Endothelial cell of umbilical vein (primary cell): ENCODE measurements around the gene EIF4E3.

ENCODE experiments used
- EZH2 ChIP-seq: IDR thresholded peaks from 2 replicates; pipeline ENCODE4 v1.6.1; 2012; ENCODE audit warnings: borderline replicate concordance, low read depth, mild to moderate bottlenecking, moderate library complexity, low read length, inconsistent platforms; ENCODE audit not compliant: severe bottlenecking
- FOS ChIP-seq: IDR thresholded peaks from 2 replicates; pipeline ENCODE4 v1.6.1; 2011; ENCODE audit warnings: mild to moderate bottlenecking, low read length, moderate library complexity, borderline replicate concordance; ENCODE audit not compliant: insufficient read depth
- GATA2 ChIP-seq: IDR thresholded peaks from 2 replicates; pipeline ENCODE4 v1.7.0; 2011; ENCODE audit warnings: low read depth, mild to moderate bottlenecking, moderate library complexity, mixed read lengths, low read length; ENCODE audit not compliant: insufficient read length, insufficient read depth
- JUN ChIP-seq: IDR thresholded peaks from 2 replicates; pipeline ENCODE4 v1.6.1; 2011; ENCODE audit warnings: borderline replicate concordance, low read depth; ENCODE audit not compliant: insufficient read length, insufficient read depth
- MYC ChIP-seq: IDR thresholded peaks from one replicate; pipeline ENCODE4 v1.6.1; 2011; ENCODE audit warnings: mild to moderate bottlenecking, low read depth, low read length
- POLR2A ChIP-seq: IDR thresholded peaks from 2 replicates; pipeline ENCODE4 v1.6.1; 2012; ENCODE audit warnings: low read depth, mild to moderate bottlenecking, control low read depth, low read length
- POLR2AphosphoS5 ChIP-seq: IDR thresholded peaks from 2 replicates; pipeline ENCODE4 v1.6.1; 2012; ENCODE audit warnings: low read depth, mild to moderate bottlenecking, control low read depth, low read length, moderate library complexity; ENCODE audit not compliant: insufficient read depth
- TF ChIP-seq, protein P1 (sequence below): IDR thresholded peaks from 2 replicates; pipeline ENCODE4 v1.6.1; 2011; ENCODE audit not compliant: insufficient read depth, insufficient read length
- TF ChIP-seq, protein P2 (sequence below), 2 donors: IDR thresholded peaks; 1 replicate in 1 of 2; 2 replicates in 1 of 2; pipeline ENCODE4 v1.5.1; 2011; ENCODE audit warnings: low read length in 2 of 2, mild to moderate bottlenecking in 2 of 2, moderate library complexity in 2 of 2, control low read depth in 1 of 2, inconsistent platforms in 1 of 2, low read depth in 1 of 2; ENCODE audit not compliant: insufficient read depth in 1 of 2; ENCODE audit errors: extremely low read depth in 1 of 2

DNA sequence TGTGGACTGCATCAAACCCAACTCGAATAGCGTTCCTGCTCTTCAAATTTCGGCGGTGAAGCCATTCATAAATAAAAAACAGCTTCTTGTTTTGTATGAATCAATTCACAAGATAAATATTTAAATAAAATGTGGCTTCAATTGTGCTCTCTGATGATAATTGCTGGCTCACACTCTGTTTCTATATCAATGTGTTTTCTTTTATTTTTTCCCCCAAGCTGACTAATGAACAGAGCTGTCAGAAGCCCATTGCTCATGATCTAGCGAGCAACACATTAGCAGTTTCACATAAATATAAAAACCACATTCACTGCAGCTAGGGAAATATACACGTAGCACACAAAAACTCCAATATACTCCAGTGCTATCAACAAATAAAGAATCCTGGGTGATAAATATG lies 96.7 kb downstream of the EIF4E3 start:
- TF ChIP-seq, protein P1, sequence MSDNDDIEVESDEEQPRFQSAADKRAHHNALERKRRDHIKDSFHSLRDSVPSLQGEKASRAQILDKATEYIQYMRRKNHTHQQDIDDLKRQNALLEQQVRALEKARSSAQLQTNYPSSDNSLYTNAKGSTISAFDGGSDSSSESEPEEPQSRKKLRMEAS, result no peak
- TF ChIP-seq EZH2 (no peak), POLR2AphosphoS5 (no peak), MYC (no peak), POLR2A (no peak), JUN (no peak), GATA2 (no peak), FOS (no peak)
- TF ChIP-seq, protein P2, sequence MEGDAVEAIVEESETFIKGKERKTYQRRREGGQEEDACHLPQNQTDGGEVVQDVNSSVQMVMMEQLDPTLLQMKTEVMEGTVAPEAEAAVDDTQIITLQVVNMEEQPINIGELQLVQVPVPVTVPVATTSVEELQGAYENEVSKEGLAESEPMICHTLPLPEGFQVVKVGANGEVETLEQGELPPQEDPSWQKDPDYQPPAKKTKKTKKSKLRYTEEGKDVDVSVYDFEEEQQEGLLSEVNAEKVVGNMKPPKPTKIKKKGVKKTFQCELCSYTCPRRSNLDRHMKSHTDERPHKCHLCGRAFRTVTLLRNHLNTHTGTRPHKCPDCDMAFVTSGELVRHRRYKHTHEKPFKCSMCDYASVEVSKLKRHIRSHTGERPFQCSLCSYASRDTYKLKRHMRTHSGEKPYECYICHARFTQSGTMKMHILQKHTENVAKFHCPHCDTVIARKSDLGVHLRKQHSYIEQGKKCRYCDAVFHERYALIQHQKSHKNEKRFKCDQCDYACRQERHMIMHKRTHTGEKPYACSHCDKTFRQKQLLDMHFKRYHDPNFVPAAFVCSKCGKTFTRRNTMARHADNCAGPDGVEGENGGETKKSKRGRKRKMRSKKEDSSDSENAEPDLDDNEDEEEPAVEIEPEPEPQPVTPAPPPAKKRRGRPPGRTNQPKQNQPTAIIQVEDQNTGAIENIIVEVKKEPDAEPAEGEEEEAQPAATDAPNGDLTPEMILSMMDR (IDR thresholded peaks at IDR 0.05; ENCODE audit: extremely low read depth in 1 of 2, insufficient read depth in 1 of 2, low read depth in 1 of 2, low read length in 2 of 2), result no peak
